HCT116 (cell line): ENCODE measurements around the gene PACS2. TPM values are rescaled to one million over a fixed set of nuclear protein-coding genes. Genes with fewer than 3 reads are reported as not detected.

Experiments used
- ATAC-seq: fragments of 200-7000 bp; cut with Tn5 transposase; 2 replicates; pipeline ENCODE4 v1.9.1; 2020; ENCODE audit warnings: mild to moderate bottlenecking, moderate library complexity
- BruUV-seq: library from RNA; stranded (reverse); fragments of 400-500 nt; replicated peaks from 2 replicates; lab custom pipeline; 2021; lab: Mats Ljungman, UMichigan
- CTCF ChIA-PET: fragments of 300-600 bp; sonication (Branson Sonifier 250); formaldehyde crosslinking; loops from one replicate; lab custom pipeline; 2021; ENCODE audit warnings: antibody characterized with exemption; lab: Charles Lee
- POLR2A ChIA-PET: fragments of 300-600, 350-600 bp; sonication (Branson Sonifier 250); formaldehyde crosslinking; loops from one replicate; lab custom pipeline; 2021; ENCODE audit warnings: antibody characterized with exemption; lab: Charles Lee
- RAD21 ChIA-PET, 2 experiments: fragments of 300-600 bp; sonication (Branson Sonifier 250); formaldehyde crosslinking; loops; one replicate each; lab custom pipeline; 2023; ENCODE audit warnings: low total read pairs in 2 of 2; ENCODE audit not compliant: uncharacterized antibody in 2 of 2, unreplicated experiment in 2 of 2, low non-redundant PET in 1 of 2; lab: Charles Lee
- DNase-seq: peaks from one replicate; pipeline ENCODE4 v3.0.0-alpha.2; 2010; ENCODE audit warnings: low read depth, low spot score
- H2AFZ ChIP-seq: fragments of 200-600 bp; shearing (Covaris generic), sonication (generic); 2 replicates; pipeline ENCODE4 v1.6.1; 2017; ENCODE audit warnings: low read depth, mixed run types, mixed read lengths, antibody characterized with exemption, low read length; ENCODE audit not compliant: poor library complexity, severe bottlenecking
- H3K27ac ChIP-seq: 2 replicates; pipeline ENCODE4 v1.5.1; 2012; ENCODE audit warnings: low read depth, low read length
- H3K27me3 ChIP-seq: fragments of 200-600 bp; sonication (generic); 2 replicates; pipeline ENCODE4 v1.6.1; 2016; ENCODE audit warnings: mixed run types, low read length, mixed read lengths; ENCODE audit not compliant: insufficient read depth
- H3K36me3 ChIP-seq, 2 experiments: fragments of 200-500 bp in 1 of 2; fragments of 200-600 bp in 1 of 2; sonication (Bioruptor generic) in 1 of 2; sonication (generic) in 1 of 2; 2 replicates each; pipeline versions ENCODE4 v1.5.1 to v1.6.1; 2014 to 2016; ENCODE audit warnings: low read length in 2 of 2, inconsistent platforms in 1 of 2, mixed read lengths in 1 of 2, mixed run types in 1 of 2; ENCODE audit not compliant: insufficient read depth in 2 of 2, control insufficient read depth in 1 of 2
- H3K4me1 ChIP-seq, 2 experiments: fragments of 200-600 bp in 1 of 2; sonication (generic) in 1 of 2; 2 replicates each; pipeline versions ENCODE4 v1.5.1 to v1.6.1; 2012 to 2017; ENCODE audit warnings: low read length in 2 of 2, inconsistent platforms in 1 of 2, mild to moderate bottlenecking in 1 of 2, mixed read lengths in 1 of 2, mixed run types in 1 of 2, moderate library complexity in 1 of 2; ENCODE audit not compliant: insufficient read depth in 2 of 2, control insufficient read depth in 1 of 2
- H3K4me2 ChIP-seq: fragments of 200-600 bp; sonication (generic); 2 replicates; pipeline ENCODE4 v1.6.1; 2017; ENCODE audit warnings: mixed run types, low read length, mixed read lengths
- H3K4me3 ChIP-seq, 2 experiments: fragments of 200-600 bp in 1 of 2; sonication (generic) in 1 of 2; replicated peaks in 1 of 2; 2 replicates each; pipeline ENCODE4 v1.5.1; 2011 to 2016; ENCODE audit warnings: low read length in 2 of 2, control low read depth in 1 of 2, low read depth in 1 of 2, mild to moderate bottlenecking in 1 of 2, mixed read lengths in 1 of 2, mixed run types in 1 of 2
- H3K79me2 ChIP-seq: fragments of 200-600 bp; sonication (generic); 2 replicates; pipeline ENCODE4 v1.6.1; 2017; ENCODE audit warnings: mild to moderate bottlenecking, mixed run types, low read length, moderate library complexity, mixed read lengths; ENCODE audit not compliant: insufficient read depth
- H3K9ac ChIP-seq: fragments of 200-600 bp; sonication (generic); 2 replicates; pipeline ENCODE4 v1.6.1; 2016; ENCODE audit warnings: low read length, mixed read lengths
- H3K9me2 ChIP-seq: fragments of 200-600 bp; sonication (generic), shearing (Covaris generic); 2 replicates; pipeline ENCODE4 v1.6.1; 2017; ENCODE audit warnings: mixed run types, mild to moderate bottlenecking, moderate library complexity; ENCODE audit not compliant: insufficient read depth
- H3K9me3 ChIP-seq, 2 experiments: fragments of 200-500 bp in 1 of 2; fragments of 200-600 bp in 1 of 2; sonication (Bioruptor generic) in 1 of 2; sonication (generic) in 1 of 2; 2 replicates each; pipeline ENCODE4 v1.6.1; 2014 to 2017; ENCODE audit warnings: low read length in 2 of 2, mixed read lengths in 2 of 2, inconsistent platforms in 1 of 2, low read depth in 1 of 2, mild to moderate bottlenecking in 1 of 2, mixed run types in 1 of 2, moderate library complexity in 1 of 2; ENCODE audit not compliant: control insufficient read depth in 1 of 2, insufficient read depth in 1 of 2
- H4K20me1 ChIP-seq: fragments of 200-600 bp; sonication (generic), shearing (Covaris generic); 2 replicates; pipeline ENCODE4 v1.6.1; 2017; ENCODE audit warnings: mixed run types, mild to moderate bottlenecking, moderate library complexity; ENCODE audit not compliant: insufficient read depth
- ATF3 ChIP-seq: IDR thresholded peaks from 2 replicates; pipeline ENCODE4 v1.6.1; 2012
- CBX3 ChIP-seq: IDR thresholded peaks from 2 replicates; pipeline ENCODE4 v1.6.1; 2012; ENCODE audit warnings: low read depth
- CTCF ChIP-seq, 3 experiments: fragments of 200-600 bp in 1 of 3; sonication (generic) in 1 of 3; IDR thresholded peaks in 2 of 3; conservative IDR thresholded peaks in 1 of 3; 2 replicates each; pipeline ENCODE4 v1.5.1; 2012 to 2017; ENCODE audit warnings: low read depth in 2 of 3, low read length in 2 of 3, antibody characterized with exemption in 1 of 3, borderline replicate concordance in 1 of 3, control low read depth in 1 of 3, mild to moderate bottlenecking in 1 of 3, mixed read lengths in 1 of 3, mixed run types in 1 of 3, moderate library complexity in 1 of 3; ENCODE audit not compliant: insufficient read depth in 1 of 3
- ELF1 ChIP-seq: IDR thresholded peaks from 2 replicates; pipeline ENCODE4 v1.6.1; 2012; ENCODE audit warnings: low read depth, borderline replicate concordance
- EZH2 ChIP-seq: fragments of 200-600 bp; sonication (generic); IDR thresholded peaks from 2 replicates; pipeline ENCODE4 v1.6.1; 2017; ENCODE audit warnings: antibody characterized with exemption, mixed run types
- EZH2phosphoT487 ChIP-seq: fragments of 200-600 bp; IDR thresholded peaks from 2 replicates; pipeline ENCODE4 v1.6.1; 2018; ENCODE audit warnings: antibody characterized with exemption, borderline replicate concordance
- FOSL1 ChIP-seq: IDR thresholded peaks from 2 replicates; pipeline ENCODE4 v1.6.1; 2012; ENCODE audit warnings: low read depth
- POLR2A ChIP-seq: IDR thresholded peaks from 2 replicates; pipeline ENCODE4 v1.7.0; 2011; ENCODE audit warnings: borderline replicate concordance; ENCODE audit not compliant: insufficient read depth, insufficient read length; ENCODE audit errors: extremely low read depth
- RAD21 ChIP-seq: IDR thresholded peaks from 2 replicates; pipeline ENCODE4 v1.6.1; 2012; ENCODE audit warnings: low read depth, mild to moderate bottlenecking
- SIN3A ChIP-seq: IDR thresholded peaks from 2 replicates; pipeline ENCODE4 v1.6.1; 2012; ENCODE audit warnings: low read depth
- TCF7L2 ChIP-seq: IDR thresholded peaks from 2 replicates; pipeline ENCODE4 v1.7.0; 2011; ENCODE audit warnings: borderline replicate concordance, inconsistent platforms; ENCODE audit not compliant: insufficient read depth, insufficient read length; ENCODE audit errors: extremely low read depth
- YY1 ChIP-seq: IDR thresholded peaks from 2 replicates; pipeline ENCODE4 v1.6.1; 2011; ENCODE audit warnings: low read length, low read depth, moderate library complexity, mild to moderate bottlenecking; ENCODE audit not compliant: insufficient replicate concordance; ENCODE audit errors: extremely low read depth
- ZBTB33 ChIP-seq: IDR thresholded peaks from 2 replicates; pipeline ENCODE4 v1.6.1; 2011; ENCODE audit warnings: mild to moderate bottlenecking, low read length, moderate library complexity; ENCODE audit not compliant: insufficient replicate concordance; ENCODE audit errors: extremely low read depth
- intact Hi-C: fragments of 100-400 bp; cut with micrococcal nuclease; formaldehyde crosslinking; loops from 2 replicates; pipeline ENCODE4 v1.10.0; 2022
- total RNA-seq: library from RNA; stranded (reverse); gene quantifications from one replicate; pipeline ENCODE4 v1.2.1, GENCODE V29; 2021; ENCODE audit not compliant: unreplicated experiment

The PACS2 gene
- total RNA-seq, 1 experiment from 2014 or later: 75.5 TPM

- Histone ChIP-seq H4K20me1 (no peaks in the 10 kb centered on the region), H3K9me3 (no peaks in the 10 kb centered on the region), H3K4me3 (no peak overlapping the region), H3K9me2 (no peaks in the 10 kb centered on the region), H3K9ac (no peak overlapping the region), H3K27me3 (no peaks in the 10 kb centered on the region), H3K4me1 (no peaks in the 10 kb centered on the region), H3K27ac (no peak overlapping the region), H3K4me2 (no peak overlapping the region), H3K36me3 (peaks cover 4 to 13% of the 10 kb centered on the region in 2 experiments; a peak in 2 of 4 replicates), H3K79me2 (peaks cover 23% of the 10 kb centered on the region; the same call in 1 of the 2 replicates), H2AFZ (no peak overlapping the region)
- ChIA-PET POLR2A (no interaction called here), RAD21 (no interaction called here), CTCF (no interaction called here)
- no peak for ATAC-seq
- DNase-seq: no peak
- TF ChIP-seq CBX3 (no peak), SIN3A (no peak), ATF3 (no peak), YY1 (no peak), CTCF (IDR thresholded peaks at IDR 0.05 in 2 of 3, conservative IDR thresholded peaks at IDR 0.05 in 1 of 3; ENCODE audit: borderline replicate concordance in 1 of 3, insufficient read depth in 1 of 3, low read depth in 2 of 3, low read length in 2 of 3) (no peak), ELF1 (no peak), ZBTB33 (no peak), EZH2phosphoT487 (no peak), EZH2 (no peak), FOSL1 (no peak), RAD21 (no peak), TCF7L2 (no peak), POLR2A (no peak)
- intact Hi-C loops: no loop called here
- BruUV-seq: no TSS peak
Observed at GRCh38 chr14:105445290-105445689, 130.7 kb downstream of the PACS2 start.
